GM12878 (cell line): Measurements from ENCODE around the gene TNFRSF9. TPM values are rescaled to one million over a fixed set of nuclear protein-coding genes. Genes with fewer than 3 reads are reported as not detected.

ENCODE experiments used
- ATAC-seq: fragments of 200-7000 bp; cut with Tn5 transposase; 3 replicates; pipeline ENCODE4 v1.9.1; 2020; ENCODE audit warnings: mild to moderate bottlenecking, moderate library complexity
- BruUV-seq: library from RNA; stranded (reverse); fragments of 400-500 nt; replicated peaks from 2 replicates; lab custom pipeline; 2021; lab: Mats Ljungman, UMichigan
- CTCF ChIA-PET: fragments of 300-600 bp; sonication (Branson Sonifier 250); formaldehyde crosslinking; extraction: SDS; loops from one replicate; lab custom pipeline; 2021; ENCODE audit warnings: inconsistent platforms; lab: Yijun Ruan, JAX
- POLR2A ChIA-PET: fragments of 350-600 bp; formaldehyde crosslinking; extraction: SDS; loops from one replicate; lab custom pipeline; 2021; ENCODE audit warnings: inconsistent platforms; lab: Charles Lee
- RAD21 ChIA-PET: fragments of 300-600 bp; sonication (Branson Sonifier 250); formaldehyde crosslinking; loops from one replicate; lab custom pipeline; 2023; ENCODE audit warnings: antibody characterized with exemption; ENCODE audit not compliant: unreplicated experiment; lab: Charles Lee
- SMC1A ChIA-PET: fragments of 300-600 bp; sonication (Branson Sonifier 250); formaldehyde crosslinking; loops from one replicate; lab custom pipeline; 2023; ENCODE audit not compliant: unreplicated experiment, uncharacterized antibody; lab: Charles Lee
- DNase-seq: peaks from one replicate; pipeline ENCODE4 v3.0.0-alpha.2; 2011; ENCODE audit warnings: low read depth, low spot score
- FAIRE-seq: peaks from 3 replicates; lab custom pipeline; 2011; peaks lifted over from hg19 to GRCh38; lab: Jason Lieb, UNC
- H2AFZ ChIP-seq: 2 replicates; pipeline ENCODE4 v1.6.0; 2011; ENCODE audit warnings: low read depth, low read length, control low read depth; ENCODE audit not compliant: control insufficient read depth
- H3K27ac ChIP-seq: 2 replicates; pipeline ENCODE4 v1.5.1; 2011; ENCODE audit warnings: control low read depth; ENCODE audit not compliant: control insufficient read depth, insufficient read depth
- H3K27me3 ChIP-seq, 2 experiments: replicated peaks in 1 of 2; 2 replicates each; pipeline versions ENCODE4 v1.6.0 to v1.6.1; 2011; ENCODE audit warnings: low read length in 1 of 2; ENCODE audit not compliant: control insufficient read depth in 2 of 2, insufficient read depth in 2 of 2
- H3K36me3 ChIP-seq, 2 experiments: 2 replicates each; pipeline ENCODE4 v1.5.1; 2011; ENCODE audit warnings: low read length in 1 of 2; ENCODE audit not compliant: control insufficient read depth in 2 of 2, insufficient read depth in 2 of 2
- H3K4me1 ChIP-seq: 2 replicates; pipeline ENCODE4 v1.6.1; 2011; ENCODE audit warnings: mild to moderate bottlenecking, low read length, moderate library complexity, mixed read lengths; ENCODE audit not compliant: control insufficient read depth, insufficient read depth
- H3K4me2 ChIP-seq: 2 replicates; pipeline ENCODE4 v1.6.0; 2011; ENCODE audit warnings: control low read depth; ENCODE audit not compliant: control insufficient read depth, insufficient read depth
- H3K4me3 ChIP-seq: fragments of 200-600 bp; sonication (generic); 2 replicates; pipeline ENCODE4 v1.5.1; 2016
- H3K79me2 ChIP-seq: 2 replicates; pipeline ENCODE4 v1.6.0; 2011; ENCODE audit warnings: low read length; ENCODE audit not compliant: control insufficient read depth, insufficient read depth
- H3K9ac ChIP-seq: 2 replicates; pipeline ENCODE4 v1.8.0; 2011; ENCODE audit warnings: low read length, control low read depth, mixed read lengths; ENCODE audit not compliant: control insufficient read depth, insufficient read depth
- H3K9me3 ChIP-seq: replicated peaks from 3 replicates; pipeline ENCODE4 v1.5.1; 2011; ENCODE audit warnings: mild to moderate bottlenecking, low read length; ENCODE audit not compliant: control insufficient read depth, insufficient read depth
- H4K20me1 ChIP-seq: 2 replicates; pipeline ENCODE4 v1.6.0; 2011; ENCODE audit not compliant: control insufficient read depth, insufficient read depth
- CBX5 ChIP-seq: sonication (generic); IDR thresholded peaks from 2 replicates; pipeline ENCODE4 v1.6.1; 2016; ENCODE audit warnings: low read depth, moderate library complexity, mild to moderate bottlenecking, inconsistent platforms
- CHD1 ChIP-seq: IDR thresholded peaks from 2 replicates; pipeline ENCODE4 v1.6.1; 2012; ENCODE audit warnings: low read depth, low read length, improper control_type of control experiment
- KLF5 ChIP-seq: fragments of 450-650 bp; IDR thresholded peaks from 2 replicates; pipeline ENCODE4 v1.6.1; 2014; ENCODE audit warnings: mild to moderate bottlenecking; ENCODE audit not compliant: partially characterized antibody
- NBN ChIP-seq: fragments of 450-650 bp; IDR thresholded peaks from 2 replicates; pipeline ENCODE4 v1.6.1; 2016
- NFIC ChIP-seq: IDR thresholded peaks from 2 replicates; pipeline ENCODE4 v1.6.1; 2012; ENCODE audit warnings: low read depth, mild to moderate bottlenecking, inconsistent platforms, low read length, moderate library complexity
- SIN3A ChIP-seq: IDR thresholded peaks from 2 replicates; pipeline ENCODE4 v1.6.1; 2012; ENCODE audit warnings: low read depth, low read length, improper control_type of control experiment
- SMC3 ChIP-seq: IDR thresholded peaks from 2 replicates; pipeline ENCODE4 v1.6.1; 2011; ENCODE audit warnings: low read length, improper control_type of control experiment, borderline replicate concordance
- SP1 ChIP-seq: IDR thresholded peaks from one replicate; pipeline ENCODE4 v1.6.1; 2011; ENCODE audit warnings: low read depth, low read length
- SREBF2 ChIP-seq: IDR thresholded peaks from 2 replicates; pipeline ENCODE4 v1.6.1; 2012; ENCODE audit warnings: mild to moderate bottlenecking, low read length
- WGBS: methylation state at CpG from one replicate; pipeline ENCODE4 v1.1.6; 2016; ENCODE audit warnings: low lambda C conversion rate; ENCODE audit not compliant: insufficient replicate concordance, insufficient coverage; ENCODE audit errors: missing lambda C conversion rate; 5-methylcytosine and 5-hydroxymethylcytosine counted together
- in situ Hi-C: fragments of 300-500 bp; cut with MboI; formaldehyde crosslinking; loops from 9 replicates; pipeline ENCODE4 v1.14.3; 2018; ENCODE audit warnings: mixed read lengths
- intact Hi-C: fragments of 100-400 bp; cut with micrococcal nuclease; formaldehyde crosslinking; loops from one replicate; pipeline ENCODE4 v1.14.2; 2022; ENCODE audit not compliant: unreplicated experiment
- polyA plus RNA-seq, 11 experiments: library from polyadenylated mRNA; depleted of rRNA in 4 of 11; unstranded in 6 of 11; stranded (reverse) in 5 of 11; fragments of >200 nt; fragmentation: Nextera tagmentation in 4 of 11; fragmentation: Illumina TruSeq in 1 of 11; extraction: Ambion mirVana in 4 of 11; extraction: Trizol in 1 of 11; gene quantifications; 1 replicate in 1 of 11; 2 replicates in 10 of 11; pipeline versions ENCODE4 v1.2.1 to v1.2.3, GENCODE V29; 2011 to 2016; ENCODE audit warnings: inconsistent platforms in 2 of 11, missing spikeins in 2 of 11, low read depth in 1 of 11
- total RNA-seq, 4 experiments: library from RNA; depleted of rRNA in 3 of 4; stranded (reverse); fragments of >200 nt in 3 of 4; fragmentation: Illumina TruSeq in 1 of 4; extraction: Trizol in 1 of 4; gene quantifications; 2 replicates each; pipeline versions ENCODE4 v1.2.1 to v1.2.3, GENCODE V29; 2013 to 2021
- TF ChIP-seq, protein P1 (sequence below): fragments of 450-650 bp; formaldehyde crosslinking; IDR thresholded peaks from 2 replicates; pipeline ENCODE4 v1.5.0; 2022; ENCODE audit warnings: mild to moderate bottlenecking, missing genetic modification characterization
- TF ChIP-seq, protein P2 (sequence below), 3 experiments: IDR thresholded peaks in 2 of 3; conservative IDR thresholded peaks in 1 of 3; 2 replicates each; pipeline ENCODE4 v1.5.1; 2011; ENCODE audit warnings: low read depth in 3 of 3, low read length in 3 of 3, mild to moderate bottlenecking in 3 of 3, control low read depth in 2 of 3, moderate library complexity in 2 of 3, inconsistent platforms in 1 of 3, mixed read lengths in 1 of 3; ENCODE audit not compliant: control insufficient read depth in 2 of 3, insufficient read depth in 1 of 3; ENCODE audit errors: extremely low read depth in 1 of 3
- TF ChIP-seq, protein P3 (sequence below): IDR thresholded peaks from 2 replicates; pipeline ENCODE4 v1.6.1; 2011; ENCODE audit warnings: mild to moderate bottlenecking, low read depth, low read length, moderate library complexity; ENCODE audit not compliant: insufficient replicate concordance
- TF ChIP-seq, protein P4 (sequence below): fragments of 450-650 bp; IDR thresholded peaks from 2 replicates; pipeline ENCODE4 v1.6.1; 2018; ENCODE audit warnings: borderline replicate concordance, mild to moderate bottlenecking; ENCODE audit not compliant: partially characterized antibody

TNFRSF9 gene
- total and polyA plus RNA-seq, 10 of the 15 experiments (the other 5 are each of a cell fraction or from before 2014, with no cell fraction given), result 2.0 to 25.6 (median 5.8) TPM

GRCh38 chr1:7928247-7928646 is 12.4 kb downstream of the TNFRSF9 start:
- Histone ChIP-seq H3K4me3 (no peak overlapping the region), H3K27ac (no peak overlapping the region), H3K4me2 (no peak overlapping the region), H2AFZ (no peak overlapping the region), H3K9ac (no peak overlapping the region), H3K27me3 (no peaks in the 10 kb centered on the region), H3K4me1 (peaks cover 12% of the 10 kb centered on the region), H3K36me3 (no peaks in the 10 kb centered on the region), H4K20me1 (no peaks in the 10 kb centered on the region), H3K9me3 (no peaks in the 10 kb centered on the region), H3K79me2 (no peaks in the 10 kb centered on the region)
- 30% methylated on average over 4 of the region's 4 CpGs for WGBS
- intact Hi-C loops, result no loop called here
- no peak for DNase-seq
- no TSS peak for BruUV-seq
- POLR2A ChIA-PET, result no interaction called here
- RAD21 ChIA-PET, result no interaction called here
- SMC1A ChIA-PET, result interaction anchor here (1.0 kb wide), 1 partner anchor 15 kb away, joined by 3 read pairs; no protein-coding TSS in a partner anchor
- ATAC-seq, result no peak
- in situ Hi-C loops, result no loop called here
- no peak for FAIRE-seq
- CTCF ChIA-PET, result interaction anchor here (0.7 kb wide), 1 partner anchor 132 kb away, joined by 3 read pairs; no protein-coding TSS in a partner anchor
- TF ChIP-seq SIN3A, result no peak
- no peak for TF ChIP-seq NBN
- TF ChIP-seq CHD1, result no peak
- TF ChIP-seq, protein P1, sequence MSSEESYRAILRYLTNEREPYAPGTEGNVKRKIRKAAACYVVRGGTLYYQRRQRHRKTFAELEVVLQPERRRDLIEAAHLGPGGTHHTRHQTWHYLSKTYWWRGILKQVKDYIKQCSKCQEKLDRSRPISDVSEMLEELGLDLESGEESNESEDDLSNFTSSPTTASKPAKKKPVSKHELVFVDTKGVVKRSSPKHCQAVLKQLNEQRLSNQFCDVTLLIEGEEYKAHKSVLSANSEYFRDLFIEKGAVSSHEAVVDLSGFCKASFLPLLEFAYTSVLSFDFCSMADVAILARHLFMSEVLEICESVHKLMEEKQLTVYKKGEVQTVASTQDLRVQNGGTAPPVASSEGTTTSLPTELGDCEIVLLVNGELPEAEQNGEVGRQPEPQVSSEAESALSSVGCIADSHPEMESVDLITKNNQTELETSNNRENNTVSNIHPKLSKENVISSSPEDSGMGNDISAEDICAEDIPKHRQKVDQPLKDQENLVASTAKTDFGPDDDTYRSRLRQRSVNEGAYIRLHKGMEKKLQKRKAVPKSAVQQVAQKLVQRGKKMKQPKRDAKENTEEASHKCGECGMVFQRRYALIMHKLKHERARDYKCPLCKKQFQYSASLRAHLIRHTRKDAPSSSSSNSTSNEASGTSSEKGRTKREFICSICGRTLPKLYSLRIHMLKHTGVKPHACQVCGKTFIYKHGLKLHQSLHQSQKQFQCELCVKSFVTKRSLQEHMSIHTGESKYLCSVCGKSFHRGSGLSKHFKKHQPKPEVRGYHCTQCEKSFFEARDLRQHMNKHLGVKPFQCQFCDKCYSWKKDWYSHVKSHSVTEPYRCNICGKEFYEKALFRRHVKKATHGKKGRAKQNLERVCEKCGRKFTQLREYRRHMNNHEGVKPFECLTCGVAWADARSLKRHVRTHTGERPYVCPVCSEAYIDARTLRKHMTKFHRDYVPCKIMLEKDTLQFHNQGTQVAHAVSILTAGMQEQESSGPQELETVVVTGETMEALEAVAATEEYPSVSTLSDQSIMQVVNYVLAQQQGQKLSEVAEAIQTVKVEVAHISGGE (CRISPR knock-in tag), result no peak
- TF ChIP-seq SMC3, result no peak
- TF ChIP-seq, protein P2, sequence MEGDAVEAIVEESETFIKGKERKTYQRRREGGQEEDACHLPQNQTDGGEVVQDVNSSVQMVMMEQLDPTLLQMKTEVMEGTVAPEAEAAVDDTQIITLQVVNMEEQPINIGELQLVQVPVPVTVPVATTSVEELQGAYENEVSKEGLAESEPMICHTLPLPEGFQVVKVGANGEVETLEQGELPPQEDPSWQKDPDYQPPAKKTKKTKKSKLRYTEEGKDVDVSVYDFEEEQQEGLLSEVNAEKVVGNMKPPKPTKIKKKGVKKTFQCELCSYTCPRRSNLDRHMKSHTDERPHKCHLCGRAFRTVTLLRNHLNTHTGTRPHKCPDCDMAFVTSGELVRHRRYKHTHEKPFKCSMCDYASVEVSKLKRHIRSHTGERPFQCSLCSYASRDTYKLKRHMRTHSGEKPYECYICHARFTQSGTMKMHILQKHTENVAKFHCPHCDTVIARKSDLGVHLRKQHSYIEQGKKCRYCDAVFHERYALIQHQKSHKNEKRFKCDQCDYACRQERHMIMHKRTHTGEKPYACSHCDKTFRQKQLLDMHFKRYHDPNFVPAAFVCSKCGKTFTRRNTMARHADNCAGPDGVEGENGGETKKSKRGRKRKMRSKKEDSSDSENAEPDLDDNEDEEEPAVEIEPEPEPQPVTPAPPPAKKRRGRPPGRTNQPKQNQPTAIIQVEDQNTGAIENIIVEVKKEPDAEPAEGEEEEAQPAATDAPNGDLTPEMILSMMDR (IDR thresholded peaks at IDR 0.05 in 2 of 3, conservative IDR thresholded peaks at IDR 0.05 in 1 of 3; ENCODE audit: control insufficient read depth in 2 of 3, extremely low read depth in 1 of 3, insufficient read depth in 1 of 3, low read depth in 3 of 3, low read length in 3 of 3), result no peak
- no peak for TF ChIP-seq SP1
- no peak for TF ChIP-seq NFIC
- no peak for TF ChIP-seq SREBF2
- no peak for TF ChIP-seq CBX5
- no peak for TF ChIP-seq KLF5
- TF ChIP-seq, protein P3, sequence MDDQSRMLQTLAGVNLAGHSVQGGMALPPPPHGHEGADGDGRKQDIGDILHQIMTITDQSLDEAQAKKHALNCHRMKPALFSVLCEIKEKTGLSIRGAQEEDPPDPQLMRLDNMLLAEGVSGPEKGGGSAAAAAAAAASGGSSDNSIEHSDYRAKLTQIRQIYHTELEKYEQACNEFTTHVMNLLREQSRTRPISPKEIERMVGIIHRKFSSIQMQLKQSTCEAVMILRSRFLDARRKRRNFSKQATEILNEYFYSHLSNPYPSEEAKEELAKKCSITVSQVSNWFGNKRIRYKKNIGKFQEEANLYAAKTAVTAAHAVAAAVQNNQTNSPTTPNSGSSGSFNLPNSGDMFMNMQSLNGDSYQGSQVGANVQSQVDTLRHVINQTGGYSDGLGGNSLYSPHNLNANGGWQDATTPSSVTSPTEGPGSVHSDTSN, result no peak
- TF ChIP-seq, protein P4, sequence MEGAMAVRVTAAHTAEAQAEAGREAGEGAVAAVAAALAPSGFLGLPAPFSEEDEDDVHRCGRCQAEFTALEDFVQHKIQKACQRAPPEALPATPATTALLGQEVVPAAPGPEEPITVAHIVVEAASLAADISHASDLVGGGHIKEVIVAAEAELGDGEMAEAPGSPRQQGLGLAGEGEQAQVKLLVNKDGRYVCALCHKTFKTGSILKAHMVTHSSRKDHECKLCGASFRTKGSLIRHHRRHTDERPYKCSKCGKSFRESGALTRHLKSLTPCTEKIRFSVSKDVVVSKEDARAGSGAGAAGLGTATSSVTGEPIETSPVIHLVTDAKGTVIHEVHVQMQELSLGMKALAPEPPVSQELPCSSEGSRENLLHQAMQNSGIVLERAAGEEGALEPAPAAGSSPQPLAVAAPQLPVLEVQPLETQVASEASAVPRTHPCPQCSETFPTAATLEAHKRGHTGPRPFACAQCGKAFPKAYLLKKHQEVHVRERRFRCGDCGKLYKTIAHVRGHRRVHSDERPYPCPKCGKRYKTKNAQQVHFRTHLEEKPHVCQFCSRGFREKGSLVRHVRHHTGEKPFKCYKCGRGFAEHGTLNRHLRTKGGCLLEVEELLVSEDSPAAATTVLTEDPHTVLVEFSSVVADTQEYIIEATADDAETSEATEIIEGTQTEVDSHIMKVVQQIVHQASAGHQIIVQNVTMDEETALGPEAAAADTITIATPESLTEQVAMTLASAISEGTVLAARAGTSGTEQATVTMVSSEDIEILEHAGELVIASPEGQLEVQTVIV, result no peak
